Embryonic facial prominence (tissue), 1 donor: ENCODE results near the gene DMRT3.

Source experiments
- DNase-seq: peaks from one replicate; pipeline ENCODE4 v3.0.0-alpha.2; 2016; ENCODE audit errors: extremely low spot score

Gene DMRT3

GRCh38 chr9:976258-976942, at the start of gene DMRT3:
Gene DMRT3 (plus strand): TSS chr9:976655. CDS start chr9:977002, 347 bp downstream.
- no peak for DNase-seq

GRCh38 chr9:926976-927375, 49.5 kb upstream of the DMRT3 start:
- no peak for DNase-seq

- no peak for DNase-seq
Observed at GRCh38 chr9:928363-929042, 48.0 kb upstream of the DMRT3 start.

- DNase-seq, result no peak
Observed at GRCh38 chr9:929719-930118, 46.7 kb upstream of the DMRT3 start.

- no peak for DNase-seq
Observed at GRCh38 chr9:933356-933755, 43.1 kb upstream of the DMRT3 start.

- DNase-seq, result peak; percentile 24
Observed at GRCh38 chr9:935348-935965, 41.0 kb upstream of the DMRT3 start.

GRCh38 chr9:942805-943580, 33.5 kb upstream of the DMRT3 start:
- DNase-seq, result no peak

- no peak for DNase-seq
Observed at GRCh38 chr9:947985-948384, 28.5 kb upstream of the DMRT3 start.

GRCh38 chr9:948497-948896, 28.0 kb upstream of the DMRT3 start:
- DNase-seq, result no peak

GRCh38 chr9:950139-950538, 26.3 kb upstream of the DMRT3 start:
- no peak for DNase-seq

GRCh38 chr9:952546-952945, 23.9 kb upstream of the DMRT3 start:
- no peak for DNase-seq

- no peak for DNase-seq
Observed at GRCh38 chr9:959105-959504, 17.4 kb upstream of the DMRT3 start.

GRCh38 chr9:959914-960313, 16.5 kb upstream of the DMRT3 start:
- no peak for DNase-seq

- DNase-seq, result no peak
Observed at GRCh38 chr9:962023-962422, 14.4 kb upstream of the DMRT3 start.

- DNase-seq, result no peak
Observed at GRCh38 chr9:965497-965896, 11.0 kb upstream of the DMRT3 start.

GRCh38 chr9:966870-967269, 9.6 kb upstream of the DMRT3 start:
- no peak for DNase-seq

GRCh38 chr9:967436-967835, 9.0 kb upstream of the DMRT3 start:
- no peak for DNase-seq

- DNase-seq, result no peak
Observed at GRCh38 chr9:967903-968641, 8.4 kb upstream of the DMRT3 start.

- no peak for DNase-seq
Observed at GRCh38 chr9:969310-970150, 6.9 kb upstream of the DMRT3 start.

- no peak for DNase-seq
Observed at GRCh38 chr9:970151-970996, 6.1 kb upstream of the DMRT3 start.
